Peyer's patch (tissue), 4 donors: ENCODE data around the gene CALD1.

Experiments used
- POLR2A ChIP-seq, 2 donors: fragments of 450-650 bp; IDR thresholded peaks; one replicate each; pipeline ENCODE4 v1.5.1; 2017; ENCODE audit warnings: antibody characterized with exemption in 2 of 2, mild to moderate bottlenecking in 2 of 2, moderate library complexity in 2 of 2
- TF ChIP-seq, protein P1 (sequence below), 6 experiments: fragments of 450-650 bp in 4 of 6; fragments of 200-600 bp in 2 of 6; sonication (generic) in 1 of 6; IDR thresholded peaks; one replicate each; pipeline ENCODE4 v1.5.1; 2017 to 2019; ENCODE audit warnings: antibody characterized with exemption in 6 of 6, mild to moderate bottlenecking in 3 of 6, moderate library complexity in 1 of 6

DNA sequence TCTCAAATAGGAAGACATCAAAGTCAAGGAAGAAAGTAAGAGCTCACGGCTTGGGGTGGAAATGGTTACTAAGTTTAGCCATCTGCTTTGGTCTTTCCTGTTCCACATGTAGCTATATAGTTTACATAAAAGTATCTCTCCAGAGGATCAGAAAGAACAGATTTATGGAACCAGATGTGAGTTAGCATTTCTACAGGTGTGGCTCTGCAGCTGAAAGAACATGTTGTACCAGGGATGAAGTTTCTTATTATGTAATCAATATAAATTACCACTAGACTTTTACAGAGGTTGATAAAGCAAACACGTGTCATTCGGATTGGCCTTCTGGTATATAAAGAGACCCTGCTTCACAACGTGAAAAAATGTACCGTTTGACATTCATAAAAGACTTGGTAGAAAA lies 19.9 kb downstream of the CALD1 start:
- TF ChIP-seq, protein P1, sequence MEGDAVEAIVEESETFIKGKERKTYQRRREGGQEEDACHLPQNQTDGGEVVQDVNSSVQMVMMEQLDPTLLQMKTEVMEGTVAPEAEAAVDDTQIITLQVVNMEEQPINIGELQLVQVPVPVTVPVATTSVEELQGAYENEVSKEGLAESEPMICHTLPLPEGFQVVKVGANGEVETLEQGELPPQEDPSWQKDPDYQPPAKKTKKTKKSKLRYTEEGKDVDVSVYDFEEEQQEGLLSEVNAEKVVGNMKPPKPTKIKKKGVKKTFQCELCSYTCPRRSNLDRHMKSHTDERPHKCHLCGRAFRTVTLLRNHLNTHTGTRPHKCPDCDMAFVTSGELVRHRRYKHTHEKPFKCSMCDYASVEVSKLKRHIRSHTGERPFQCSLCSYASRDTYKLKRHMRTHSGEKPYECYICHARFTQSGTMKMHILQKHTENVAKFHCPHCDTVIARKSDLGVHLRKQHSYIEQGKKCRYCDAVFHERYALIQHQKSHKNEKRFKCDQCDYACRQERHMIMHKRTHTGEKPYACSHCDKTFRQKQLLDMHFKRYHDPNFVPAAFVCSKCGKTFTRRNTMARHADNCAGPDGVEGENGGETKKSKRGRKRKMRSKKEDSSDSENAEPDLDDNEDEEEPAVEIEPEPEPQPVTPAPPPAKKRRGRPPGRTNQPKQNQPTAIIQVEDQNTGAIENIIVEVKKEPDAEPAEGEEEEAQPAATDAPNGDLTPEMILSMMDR (IDR thresholded peaks at IDR 0.05), result no peak
- no peak for TF ChIP-seq POLR2A (IDR thresholded peaks at IDR 0.05)
